H9 (cell line): ENCODE data around the gene PIAS2. TPM values are rescaled to one million over a fixed set of nuclear protein-coding genes. Genes with fewer than 3 reads are reported as not detected.
A peak's percentile ranks its signal among the peaks of the same experiment; 100 is the strongest.

Source experiments
- DNase-seq: peaks from one replicate; pipeline ENCODE4 v3.0.0-alpha.2; 2017
- H2AFZ ChIP-seq: one replicate; pipeline ENCODE4 v1.6.1; 2013; ENCODE audit warnings: mild to moderate bottlenecking, low read length, control low read depth, moderate library complexity
- H2AK5ac ChIP-seq: 2 replicates; pipeline ENCODE4 v1.6.1; 2013; ENCODE audit warnings: low read length, control low read depth, mixed read lengths; ENCODE audit not compliant: insufficient read length
- H2BK120ac ChIP-seq: one replicate; pipeline ENCODE4 v1.6.1; 2013; ENCODE audit warnings: low read depth, mild to moderate bottlenecking, low read length, control low read depth, inconsistent platforms; ENCODE audit not compliant: poor library complexity, severe bottlenecking
- H2BK12ac ChIP-seq: 2 replicates; pipeline ENCODE4 v1.6.1; 2013; ENCODE audit warnings: low read length, control low read depth, mixed read lengths, low read depth; ENCODE audit not compliant: insufficient read length
- H2BK15ac ChIP-seq: 2 replicates; pipeline ENCODE4 v1.6.1; 2013; ENCODE audit warnings: low read depth, low read length, control low read depth
- H2BK20ac ChIP-seq: one replicate; pipeline ENCODE4 v1.6.1; 2013; ENCODE audit warnings: low read depth, mild to moderate bottlenecking, low read length, control low read depth, inconsistent platforms; ENCODE audit not compliant: poor library complexity, severe bottlenecking
- H2BK5ac ChIP-seq: 2 replicates; pipeline ENCODE4 v1.6.1; 2013; ENCODE audit warnings: low read length, control low read depth, mixed read lengths; ENCODE audit not compliant: insufficient read length
- H3K14ac ChIP-seq: 2 replicates; pipeline ENCODE4 v1.6.1; 2013; ENCODE audit warnings: low read length, control low read depth; ENCODE audit not compliant: insufficient read depth
- H3K18ac ChIP-seq: 2 replicates; pipeline ENCODE4 v1.6.1; 2013; ENCODE audit warnings: low read depth, mild to moderate bottlenecking, mixed read lengths, low read length, control low read depth; ENCODE audit not compliant: insufficient read length
- H3K23ac ChIP-seq: 2 replicates; pipeline ENCODE4 v1.6.1; 2013; ENCODE audit warnings: low read length, control low read depth, mixed read lengths, low read depth; ENCODE audit not compliant: insufficient read length
- H3K23me2 ChIP-seq: 2 replicates; pipeline ENCODE4 v1.6.1; 2013; ENCODE audit warnings: low read depth, mild to moderate bottlenecking, mixed read lengths, low read length, control low read depth; ENCODE audit not compliant: insufficient read length, poor library complexity, severe bottlenecking
- H3K27ac ChIP-seq: 2 replicates; pipeline ENCODE4 v1.5.1; 2013; ENCODE audit warnings: low read length, control low read depth, mixed read lengths, low read depth; ENCODE audit not compliant: insufficient read length
- H3K27me3 ChIP-seq: 2 replicates; pipeline ENCODE4 v1.6.1; 2013; ENCODE audit warnings: low read length, control low read depth, inconsistent platforms; ENCODE audit not compliant: insufficient read depth
- H3K4ac ChIP-seq: 2 replicates; pipeline ENCODE4 v1.6.1; 2013; ENCODE audit warnings: low read depth, mild to moderate bottlenecking, control low read depth, inconsistent platforms, low read length, moderate library complexity
- H3K4me1 ChIP-seq: 2 replicates; pipeline ENCODE4 v1.6.1; 2013; ENCODE audit warnings: low read length, control low read depth, inconsistent platforms; ENCODE audit not compliant: insufficient read depth
- H3K4me2 ChIP-seq: 2 replicates; pipeline ENCODE4 v1.6.1; 2013; ENCODE audit warnings: low read length, control low read depth, mixed read lengths; ENCODE audit not compliant: insufficient read length, insufficient read depth
- H3K56ac ChIP-seq: 2 replicates; pipeline ENCODE4 v1.6.1; 2013; ENCODE audit warnings: low read depth, mild to moderate bottlenecking, mixed read lengths, low read length, control low read depth; ENCODE audit not compliant: insufficient read length
- H3K79me1 ChIP-seq: 2 replicates; pipeline ENCODE4 v1.6.1; 2013; ENCODE audit warnings: low read depth, mild to moderate bottlenecking, moderate library complexity, low read length, control low read depth, inconsistent platforms; ENCODE audit not compliant: insufficient read depth, poor library complexity, severe bottlenecking
- H3K79me2 ChIP-seq: 2 replicates; pipeline ENCODE4 v1.6.1; 2013; ENCODE audit warnings: low read length, control low read depth, inconsistent platforms; ENCODE audit not compliant: insufficient read depth
- H3K9ac ChIP-seq: 2 replicates; pipeline ENCODE4 v1.6.1; 2013; ENCODE audit warnings: low read length, control low read depth, mixed read lengths; ENCODE audit not compliant: insufficient read length; ENCODE audit errors: extremely low read depth
- H3K9me3 ChIP-seq: one replicate; pipeline ENCODE4 v1.6.1; 2013; ENCODE audit warnings: low read depth, low read length, inconsistent platforms; ENCODE audit not compliant: control insufficient read depth
- H3T11ph ChIP-seq: one replicate; pipeline ENCODE4 v1.6.1; 2013; ENCODE audit warnings: mild to moderate bottlenecking, low read length, control low read depth, inconsistent platforms
- H4K20me1 ChIP-seq: one replicate; pipeline ENCODE4 v1.6.1; 2013; ENCODE audit not compliant: control insufficient read depth, insufficient read length, insufficient read depth
- H4K5ac ChIP-seq: 2 replicates; pipeline ENCODE4 v1.6.1; 2013; ENCODE audit warnings: low read depth, mild to moderate bottlenecking, mixed read lengths, low read length, control low read depth; ENCODE audit not compliant: insufficient read length
- H4K8ac ChIP-seq: replicated peaks from 2 replicates; pipeline ENCODE4 v1.6.1; 2013; ENCODE audit warnings: low read length, control low read depth, mixed read lengths, low read depth; ENCODE audit not compliant: insufficient read length
- H4K91ac ChIP-seq: 2 replicates; pipeline ENCODE4 v1.6.1; 2013; ENCODE audit warnings: low read depth, mild to moderate bottlenecking, moderate library complexity, mixed read lengths, low read length, control low read depth; ENCODE audit not compliant: insufficient read length
- H3K27ac Mint-ChIP-seq, 3 experiments: 2 replicates in 2 of 3; 3 replicates in 1 of 3; pipeline ENCODE4 v1.8.0; 2020 to 2021; ENCODE audit warnings: mixed read lengths in 3 of 3, mild to moderate bottlenecking in 1 of 3, moderate library complexity in 1 of 3
- H3K27me3 Mint-ChIP-seq: 2 replicates; pipeline ENCODE4 v1.8.0; 2021; ENCODE audit warnings: low read depth, mild to moderate bottlenecking, moderate library complexity, mixed read lengths
- H3K36me3 Mint-ChIP-seq, 3 experiments: 2 replicates in 2 of 3; 3 replicates in 1 of 3; pipeline ENCODE4 v1.8.0; 2020 to 2021; ENCODE audit warnings: low read depth in 3 of 3, mixed read lengths in 3 of 3; ENCODE audit not compliant: insufficient read depth in 1 of 3
- H3K4me1 Mint-ChIP-seq, 2 experiments: 2 replicates each; pipeline ENCODE4 v1.8.0; 2020; ENCODE audit warnings: mixed read lengths in 2 of 2
- H3K4me3 Mint-ChIP-seq, 2 experiments: 2 replicates in 1 of 2; 3 replicates in 1 of 2; pipeline ENCODE4 v1.8.0; 2020 to 2021; ENCODE audit warnings: mild to moderate bottlenecking in 2 of 2, mixed read lengths in 2 of 2, moderate library complexity in 1 of 2
- H3K9me3 Mint-ChIP-seq, 2 experiments: 2 replicates in 1 of 2; 3 replicates in 1 of 2; pipeline ENCODE4 v1.8.0; 2020; ENCODE audit warnings: mild to moderate bottlenecking in 2 of 2, mixed read lengths in 2 of 2, moderate library complexity in 1 of 2
- CTCF ChIP-seq: fragments of 200-600 bp; sonication (generic); conservative IDR thresholded peaks from 3 replicates; pipeline ENCODE4 v1.8.0; 2021; ENCODE audit warnings: antibody characterized with exemption, mild to moderate bottlenecking
- WGBS: extraction: QIAGEN DNeasy Blood & Tissue Kit; methylation state at CpG from one replicate; pipeline ENCODE4 v1.1.7; 2013; ENCODE audit warnings: missing lambda C conversion rate, low lambda C conversion rate, mixed read lengths; ENCODE audit not compliant: insufficient read length; ENCODE audit errors: extremely low coverage; 5-methylcytosine and 5-hydroxymethylcytosine counted together
- total RNA-seq: library from RNA; stranded (reverse); gene quantifications from 2 replicates; pipeline ENCODE4 v1.2.1, GENCODE V29; 2021

PIAS2 gene
- total RNA-seq, 1 experiment from 2014 or later = 58.4 TPM

GRCh38 chr18:46755315-46756024, 161.8 kb downstream of the PIAS2 start:
- no peaks in the 10 kb centered on the region for H3K79me2 ChIP-seq
- no peak overlapping the region for H3K23ac ChIP-seq
- no peak overlapping the region for H2AK5ac ChIP-seq
- H3K36me3 Mint-ChIP-seq = no peaks in the 10 kb centered on the region
- H3K27me3 Mint-ChIP-seq = peaks cover 85% of the 10 kb centered on the region
- H3K4me3 Mint-ChIP-seq = peak overlapping the region; percentile 24 to 77
- WGBS = no CpG with 5 or more reads among the region's 17 CpGs
- TF ChIP-seq CTCF = no peak
- H4K91ac ChIP-seq = no peak overlapping the region
- peak overlapping the region; percentile 65 for H3K4me2 ChIP-seq
- H3K9me3 Mint-ChIP-seq = no peaks in the 10 kb centered on the region; a peak in 1 of 5 replicates
- no peaks in the 10 kb centered on the region for H3K9me3 ChIP-seq
- H3K4me1 ChIP-seq = 0 out of 2 replicates have a peak, but pooled peaks cover 4% of the 10 kb centered on the region
- H4K8ac ChIP-seq = no peak overlapping the region
- H3K4me1 Mint-ChIP-seq = peaks cover 27 to 31% of the 10 kb centered on the region in 2 experiments
- H4K20me1 ChIP-seq = no peaks in the 10 kb centered on the region
- peaks cover 15% of the 10 kb centered on the region for H3K23me2 ChIP-seq
- no peak overlapping the region for H2BK20ac ChIP-seq
- H3K27me3 ChIP-seq = peaks cover 25% of the 10 kb centered on the region
- no peak overlapping the region for H4K5ac ChIP-seq
- H3K56ac ChIP-seq = no peak overlapping the region
- no peak for DNase-seq
- no peak overlapping the region for H2BK120ac ChIP-seq
- no peak overlapping the region for H2AFZ ChIP-seq
- H3K18ac ChIP-seq = no peak overlapping the region
- no peak overlapping the region for H3K14ac ChIP-seq
- H3K79me1 ChIP-seq = no peaks in the 10 kb centered on the region
- H3K27ac ChIP-seq = no peak overlapping the region
- no peak overlapping the region; the same call in 1 of the 2 replicates for H2BK15ac ChIP-seq
- no peak overlapping the region for H2BK5ac ChIP-seq
- no peak overlapping the region for H3T11ph ChIP-seq
- no peak overlapping the region for H3K9ac ChIP-seq
- H3K27ac Mint-ChIP-seq = no peak overlapping the region
- H3K4ac ChIP-seq = no peak overlapping the region
- H2BK12ac ChIP-seq = no peak overlapping the region
